ELF-1 (cell line): ENCODE measurements around the gene ELP2.

Source experiments
- DNase-seq: peaks from one replicate; pipeline ENCODE4 v3.0.0-alpha.2; 2016; ENCODE audit warnings: low read depth, low spot score

Gene ELP2

DNA sequence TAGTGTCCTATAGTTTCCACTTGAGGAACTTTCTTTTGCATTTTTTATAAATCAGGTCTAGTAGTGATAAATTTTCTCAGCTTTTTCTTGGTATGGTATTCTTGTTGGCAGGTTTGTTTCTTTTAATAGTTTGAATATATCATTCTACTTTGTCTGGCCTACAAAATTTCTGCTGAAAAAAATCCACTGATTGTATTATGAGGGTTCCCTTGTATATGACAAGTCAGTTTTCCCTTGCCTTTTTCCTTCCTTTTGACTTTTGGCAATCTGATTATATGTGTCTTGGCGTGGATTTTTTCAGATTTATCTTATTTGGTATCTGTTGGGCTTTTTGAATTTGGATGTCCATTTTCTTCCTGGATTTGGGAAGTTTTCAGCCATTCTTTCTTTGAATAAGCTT lies 99.5 kb downstream of the ELP2 start:
- no peak for DNase-seq
